Panc1 (cell line): Measurements from ENCODE around the gene DDX10.

Experiments
- POLR2AphosphoS5 ChIP-seq: IDR thresholded peaks from 2 replicates; pipeline ENCODE4 v1.6.1; 2012; ENCODE audit warnings: mild to moderate bottlenecking, low read depth, low read length, moderate library complexity
- SIN3A ChIP-seq: IDR thresholded peaks from 2 replicates; pipeline ENCODE4 v1.6.1; 2012; ENCODE audit warnings: low read depth, mild to moderate bottlenecking, low read length, moderate library complexity, borderline replicate concordance; ENCODE audit not compliant: insufficient read depth
- TF ChIP-seq, protein P1 (sequence below): fragments of 450-650 bp; IDR thresholded peaks from 2 replicates; pipeline ENCODE4 v1.5.1; 2017; ENCODE audit warnings: mild to moderate bottlenecking

DNA sequence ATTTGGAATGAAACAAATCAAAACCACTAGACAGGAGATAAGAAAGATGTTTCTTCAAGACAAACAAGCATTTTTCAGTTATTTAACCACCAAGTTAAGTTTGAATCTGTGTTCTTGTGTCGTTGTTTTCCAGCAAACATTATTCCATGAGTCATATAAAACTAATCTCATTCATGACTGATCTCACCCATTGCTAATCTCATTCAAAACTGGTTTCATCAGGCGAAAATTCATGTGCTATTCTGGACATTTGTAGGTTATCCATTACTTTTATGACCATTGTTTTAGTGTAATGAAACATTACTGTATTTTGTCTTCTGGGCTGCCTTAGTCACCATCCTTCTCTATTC, 221.8 kb downstream of the DDX10 start:
- TF ChIP-seq POLR2AphosphoS5 = no peak
- TF ChIP-seq, protein P1, sequence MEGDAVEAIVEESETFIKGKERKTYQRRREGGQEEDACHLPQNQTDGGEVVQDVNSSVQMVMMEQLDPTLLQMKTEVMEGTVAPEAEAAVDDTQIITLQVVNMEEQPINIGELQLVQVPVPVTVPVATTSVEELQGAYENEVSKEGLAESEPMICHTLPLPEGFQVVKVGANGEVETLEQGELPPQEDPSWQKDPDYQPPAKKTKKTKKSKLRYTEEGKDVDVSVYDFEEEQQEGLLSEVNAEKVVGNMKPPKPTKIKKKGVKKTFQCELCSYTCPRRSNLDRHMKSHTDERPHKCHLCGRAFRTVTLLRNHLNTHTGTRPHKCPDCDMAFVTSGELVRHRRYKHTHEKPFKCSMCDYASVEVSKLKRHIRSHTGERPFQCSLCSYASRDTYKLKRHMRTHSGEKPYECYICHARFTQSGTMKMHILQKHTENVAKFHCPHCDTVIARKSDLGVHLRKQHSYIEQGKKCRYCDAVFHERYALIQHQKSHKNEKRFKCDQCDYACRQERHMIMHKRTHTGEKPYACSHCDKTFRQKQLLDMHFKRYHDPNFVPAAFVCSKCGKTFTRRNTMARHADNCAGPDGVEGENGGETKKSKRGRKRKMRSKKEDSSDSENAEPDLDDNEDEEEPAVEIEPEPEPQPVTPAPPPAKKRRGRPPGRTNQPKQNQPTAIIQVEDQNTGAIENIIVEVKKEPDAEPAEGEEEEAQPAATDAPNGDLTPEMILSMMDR = no peak
- TF ChIP-seq SIN3A = no peak
